Measurements from ENCODE around the gene ZFHX3.

Gene ZFHX3

GRCh38 chr16:72960101-72960500 is 87.8 kb downstream of the ZFHX3 start:
- no peak for TF ChIP-seq ZFX (IDR thresholded peaks at IDR 0.05)
- TF ChIP-seq, protein P1, sequence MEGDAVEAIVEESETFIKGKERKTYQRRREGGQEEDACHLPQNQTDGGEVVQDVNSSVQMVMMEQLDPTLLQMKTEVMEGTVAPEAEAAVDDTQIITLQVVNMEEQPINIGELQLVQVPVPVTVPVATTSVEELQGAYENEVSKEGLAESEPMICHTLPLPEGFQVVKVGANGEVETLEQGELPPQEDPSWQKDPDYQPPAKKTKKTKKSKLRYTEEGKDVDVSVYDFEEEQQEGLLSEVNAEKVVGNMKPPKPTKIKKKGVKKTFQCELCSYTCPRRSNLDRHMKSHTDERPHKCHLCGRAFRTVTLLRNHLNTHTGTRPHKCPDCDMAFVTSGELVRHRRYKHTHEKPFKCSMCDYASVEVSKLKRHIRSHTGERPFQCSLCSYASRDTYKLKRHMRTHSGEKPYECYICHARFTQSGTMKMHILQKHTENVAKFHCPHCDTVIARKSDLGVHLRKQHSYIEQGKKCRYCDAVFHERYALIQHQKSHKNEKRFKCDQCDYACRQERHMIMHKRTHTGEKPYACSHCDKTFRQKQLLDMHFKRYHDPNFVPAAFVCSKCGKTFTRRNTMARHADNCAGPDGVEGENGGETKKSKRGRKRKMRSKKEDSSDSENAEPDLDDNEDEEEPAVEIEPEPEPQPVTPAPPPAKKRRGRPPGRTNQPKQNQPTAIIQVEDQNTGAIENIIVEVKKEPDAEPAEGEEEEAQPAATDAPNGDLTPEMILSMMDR (conservative IDR thresholded peaks at IDR 0.05) = no peak

GRCh38 chr16:72959301-72959996 is 88.5 kb downstream of the ZFHX3 start:
- no peak for TF ChIP-seq ZFX (IDR thresholded peaks at IDR 0.05)
- TF ChIP-seq, protein P1 (conservative IDR thresholded peaks at IDR 0.05) = no peak
- no peak overlapping the region for H3K27ac ChIP-seq

More at GRCh38 chr16:72960101-72960500, 87.8 kb downstream of the ZFHX3 start:
- no peak overlapping the region for H3K27ac ChIP-seq

GRCh38 chr16:72958522-72959076 is 89.3 kb downstream of the ZFHX3 start:
- H3K27ac ChIP-seq = no peak overlapping the region
- TF ChIP-seq, protein P1 (conservative IDR thresholded peaks at IDR 0.05) = no peak
- no peak for TF ChIP-seq ZFX (IDR thresholded peaks at IDR 0.05)

DNA sequence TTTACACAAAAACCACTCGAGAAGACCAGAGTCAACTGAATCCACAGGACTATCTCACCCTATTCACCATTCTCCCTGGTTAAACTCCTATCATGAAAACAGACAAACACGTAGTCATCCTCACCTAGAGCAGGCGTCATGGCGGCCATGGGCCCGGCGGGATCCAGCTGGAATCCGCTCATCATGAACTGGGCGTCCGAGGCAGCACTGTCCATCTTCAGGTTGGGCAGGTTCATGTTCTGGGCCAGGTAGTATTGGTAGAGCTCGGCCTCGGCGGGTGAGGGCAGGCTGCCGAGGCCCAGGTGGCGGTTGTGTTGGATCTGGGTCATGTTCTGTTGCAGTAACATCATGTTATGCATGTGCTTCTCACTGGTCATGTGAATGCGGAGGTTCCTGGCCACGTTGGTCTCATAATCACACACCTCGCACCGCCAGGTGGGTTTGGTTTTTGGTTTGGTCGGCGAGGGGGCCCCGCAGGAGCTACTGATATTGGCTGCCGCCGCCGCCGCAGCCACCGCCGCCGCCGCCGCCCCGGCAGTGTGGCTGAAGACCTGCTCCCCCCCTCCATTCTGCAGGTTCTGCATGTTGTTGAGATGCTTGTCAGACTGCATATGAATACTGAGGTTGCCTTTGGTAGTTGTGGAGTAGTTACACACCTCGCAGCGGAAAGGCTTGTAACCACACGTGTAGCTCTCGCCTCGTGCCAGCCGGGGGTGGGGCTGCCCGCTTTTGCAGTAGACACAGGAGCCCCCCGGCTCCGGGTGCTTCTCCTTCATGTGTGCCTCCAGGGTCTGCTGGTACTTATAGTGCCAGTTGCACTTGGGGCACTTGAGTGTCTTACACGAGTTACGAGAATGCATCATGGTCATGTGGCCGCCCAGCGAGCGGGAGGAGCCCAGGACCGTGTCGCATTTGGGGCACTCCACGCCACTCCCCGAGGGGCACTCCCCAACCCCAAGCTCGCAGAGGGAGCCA is 90.3 kb downstream of the ZFHX3 start:
- TF ChIP-seq ZFX (IDR thresholded peaks at IDR 0.05) = no peak
- TF ChIP-seq, protein P1 (conservative IDR thresholded peaks at IDR 0.05) = no peak
- no peak overlapping the region for H3K27ac ChIP-seq

DNA sequence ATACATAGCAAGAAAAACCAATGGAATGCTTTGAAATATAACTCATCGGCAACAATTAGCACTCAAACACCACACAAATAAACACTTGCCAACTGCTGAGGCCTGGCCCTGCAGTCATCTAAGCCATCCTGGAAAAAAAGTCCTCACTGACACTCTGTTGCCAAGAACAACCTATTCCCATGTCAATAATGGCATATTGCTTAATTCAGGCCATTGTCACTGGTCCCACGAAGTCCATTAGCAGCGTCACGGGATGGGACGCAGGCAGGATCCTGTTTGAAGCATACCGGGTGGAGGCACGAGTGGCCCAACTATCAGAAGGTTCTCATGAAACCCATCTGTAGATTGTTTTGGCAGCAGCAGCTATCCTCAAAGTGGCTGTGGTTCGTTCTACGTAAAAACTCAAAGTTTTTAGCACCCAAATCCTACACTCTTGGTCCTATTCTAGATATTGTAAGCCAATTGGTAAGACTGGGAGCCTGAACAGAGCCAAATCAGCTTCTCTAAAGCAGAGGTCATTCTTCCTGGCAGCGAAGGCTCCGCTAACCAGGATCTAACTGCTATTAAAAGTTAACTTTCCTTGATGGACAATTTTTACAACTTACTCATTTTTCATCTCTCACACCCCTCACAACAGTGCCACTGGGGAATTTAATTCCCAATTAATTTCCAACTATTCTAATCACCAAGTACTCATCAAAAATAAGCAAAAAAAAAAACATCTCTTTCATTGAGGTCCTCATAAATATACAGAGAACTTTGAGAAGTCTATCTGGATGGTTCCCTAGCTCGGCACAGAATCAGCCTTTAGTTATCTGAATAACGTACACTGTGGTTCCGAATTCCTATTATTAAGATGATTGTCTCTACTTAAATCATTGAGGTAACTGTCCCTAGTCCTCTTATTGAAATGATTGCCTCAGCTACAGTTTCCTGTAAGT is 91.5 kb downstream of the ZFHX3 start:
- H3K27ac ChIP-seq = no peak overlapping the region
- TF ChIP-seq ZFX (IDR thresholded peaks at IDR 0.05) = no peak

- TF ChIP-seq, protein P1 (conservative IDR thresholded peaks at IDR 0.05) = no peak
- TF ChIP-seq ZFX (IDR thresholded peaks at IDR 0.05) = no peak
- H3K27ac ChIP-seq = peak overlapping the region; percentile 88
Observed at GRCh38 chr16:72952811-72953271, 95.1 kb downstream of the ZFHX3 start.

DNA sequence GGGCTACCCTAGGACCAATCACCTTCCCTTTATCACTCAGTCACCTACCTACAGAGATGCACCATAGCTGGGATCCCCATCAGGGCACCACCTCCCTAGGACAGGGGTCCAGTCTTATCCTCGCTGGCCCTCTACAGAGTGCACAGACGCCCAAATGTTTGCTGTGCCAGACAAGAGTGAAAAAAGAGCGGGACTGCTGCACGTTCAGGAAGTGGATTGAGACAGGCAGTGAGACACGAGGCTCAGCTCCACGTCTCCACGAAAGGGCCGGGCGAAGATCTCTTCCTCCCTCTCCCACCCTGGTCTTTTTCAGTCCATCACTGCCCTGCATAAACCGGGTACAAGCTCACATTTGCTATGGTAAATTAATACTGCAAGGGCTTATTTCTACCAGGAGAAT is 95.5 kb downstream of the ZFHX3 start:
- peak overlapping the region; percentile 88 for H3K27ac ChIP-seq
- TF ChIP-seq, protein P1 (conservative IDR thresholded peaks at IDR 0.05) = no peak
- TF ChIP-seq ZFX (IDR thresholded peaks at IDR 0.05) = no peak

Measured in C4-2B (cell line).